ENCODE results near the gene TXNDC17.

DNA sequence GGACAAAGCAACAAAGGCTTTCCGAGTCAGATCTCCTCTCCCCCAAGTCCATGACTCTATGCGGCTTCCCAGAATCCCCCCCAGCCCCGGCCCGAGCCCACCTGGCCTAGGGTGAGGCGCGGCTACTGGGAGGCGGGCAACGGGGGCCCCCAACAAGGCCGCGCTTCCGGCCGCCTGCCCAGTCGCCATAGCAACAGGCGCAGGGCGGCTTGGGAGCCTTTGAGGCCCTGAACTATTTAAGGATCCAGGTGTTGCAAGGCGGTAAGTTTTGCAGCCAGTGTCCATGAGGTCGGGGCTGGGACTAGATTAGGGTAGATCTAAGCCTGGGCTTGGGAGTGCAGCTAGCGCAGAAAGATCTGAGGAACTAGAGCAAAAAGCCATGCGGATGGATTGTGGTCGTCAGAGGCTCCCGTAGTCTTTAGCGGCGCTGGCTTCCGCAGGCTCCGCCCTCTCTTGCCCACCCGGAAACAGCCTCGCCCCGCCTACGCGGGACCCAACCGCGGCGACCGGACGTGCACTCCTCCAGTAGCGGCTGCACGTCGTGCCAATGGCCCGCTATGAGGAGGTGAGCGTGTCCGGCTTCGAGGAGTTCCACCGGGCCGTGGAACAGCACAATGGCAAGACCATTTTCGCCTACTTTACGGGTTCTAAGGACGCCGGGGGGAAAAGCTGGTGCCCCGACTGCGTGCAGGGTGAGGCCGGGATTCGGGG lies at the start of gene TXNDC17, which contains the start of gene KIAA0753:
- TF ChIP-seq ZNF76 (tag by site-specific recombination; IDR thresholded peaks at IDR 0.05; ENCODE audit: borderline replicate concordance, low read depth) (peak; percentile 93), ZNF394 (tag by site-specific recombination; IDR thresholded peaks at IDR 0.05; ENCODE audit: borderline replicate concordance) (no peak; the same call in 1 of the 2 replicates), ZNF174 (tag by site-specific recombination; IDR thresholded peaks at IDR 0.05) (no peak)
- TF ChIP-seq, protein P1, sequence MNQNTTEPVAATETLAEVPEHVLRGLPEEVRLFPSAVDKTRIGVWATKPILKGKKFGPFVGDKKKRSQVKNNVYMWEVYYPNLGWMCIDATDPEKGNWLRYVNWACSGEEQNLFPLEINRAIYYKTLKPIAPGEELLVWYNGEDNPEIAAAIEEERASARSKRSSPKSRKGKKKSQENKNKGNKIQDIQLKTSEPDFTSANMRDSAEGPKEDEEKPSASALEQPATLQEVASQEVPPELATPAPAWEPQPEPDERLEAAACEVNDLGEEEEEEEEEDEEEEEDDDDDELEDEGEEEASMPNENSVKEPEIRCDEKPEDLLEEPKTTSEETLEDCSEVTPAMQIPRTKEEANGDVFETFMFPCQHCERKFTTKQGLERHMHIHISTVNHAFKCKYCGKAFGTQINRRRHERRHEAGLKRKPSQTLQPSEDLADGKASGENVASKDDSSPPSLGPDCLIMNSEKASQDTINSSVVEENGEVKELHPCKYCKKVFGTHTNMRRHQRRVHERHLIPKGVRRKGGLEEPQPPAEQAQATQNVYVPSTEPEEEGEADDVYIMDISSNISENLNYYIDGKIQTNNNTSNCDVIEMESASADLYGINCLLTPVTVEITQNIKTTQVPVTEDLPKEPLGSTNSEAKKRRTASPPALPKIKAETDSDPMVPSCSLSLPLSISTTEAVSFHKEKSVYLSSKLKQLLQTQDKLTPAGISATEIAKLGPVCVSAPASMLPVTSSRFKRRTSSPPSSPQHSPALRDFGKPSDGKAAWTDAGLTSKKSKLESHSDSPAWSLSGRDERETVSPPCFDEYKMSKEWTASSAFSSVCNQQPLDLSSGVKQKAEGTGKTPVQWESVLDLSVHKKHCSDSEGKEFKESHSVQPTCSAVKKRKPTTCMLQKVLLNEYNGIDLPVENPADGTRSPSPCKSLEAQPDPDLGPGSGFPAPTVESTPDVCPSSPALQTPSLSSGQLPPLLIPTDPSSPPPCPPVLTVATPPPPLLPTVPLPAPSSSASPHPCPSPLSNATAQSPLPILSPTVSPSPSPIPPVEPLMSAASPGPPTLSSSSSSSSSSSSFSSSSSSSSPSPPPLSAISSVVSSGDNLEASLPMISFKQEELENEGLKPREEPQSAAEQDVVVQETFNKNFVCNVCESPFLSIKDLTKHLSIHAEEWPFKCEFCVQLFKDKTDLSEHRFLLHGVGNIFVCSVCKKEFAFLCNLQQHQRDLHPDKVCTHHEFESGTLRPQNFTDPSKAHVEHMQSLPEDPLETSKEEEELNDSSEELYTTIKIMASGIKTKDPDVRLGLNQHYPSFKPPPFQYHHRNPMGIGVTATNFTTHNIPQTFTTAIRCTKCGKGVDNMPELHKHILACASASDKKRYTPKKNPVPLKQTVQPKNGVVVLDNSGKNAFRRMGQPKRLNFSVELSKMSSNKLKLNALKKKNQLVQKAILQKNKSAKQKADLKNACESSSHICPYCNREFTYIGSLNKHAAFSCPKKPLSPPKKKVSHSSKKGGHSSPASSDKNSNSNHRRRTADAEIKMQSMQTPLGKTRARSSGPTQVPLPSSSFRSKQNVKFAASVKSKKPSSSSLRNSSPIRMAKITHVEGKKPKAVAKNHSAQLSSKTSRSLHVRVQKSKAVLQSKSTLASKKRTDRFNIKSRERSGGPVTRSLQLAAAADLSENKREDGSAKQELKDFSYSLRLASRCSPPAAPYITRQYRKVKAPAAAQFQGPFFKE (tag by site-specific recombination; IDR thresholded peaks at IDR 0.05; ENCODE audit: borderline replicate concordance): no peak
